HepG2 (cell line): ENCODE measurements around the gene TSSK3. TPM values are rescaled to one million over a fixed set of nuclear protein-coding genes. Genes with fewer than 3 reads are reported as not detected.

Experiments used
- CBX5 ChIP-seq: sonication (generic); formaldehyde crosslinking; IDR thresholded peaks from 2 replicates; pipeline ENCODE4 v1.4.0; 2020; ENCODE audit warnings: missing genetic modification reagents, borderline replicate concordance
- ELF3 ChIP-seq: IDR thresholded peaks from 2 replicates; pipeline ENCODE4 v1.6.1; 2016; ENCODE audit warnings: missing genetic modification reagents, missing compliant biosample characterization
- ETV5 ChIP-seq: IDR thresholded peaks from 2 replicates; pipeline ENCODE4 v1.6.1; 2018; ENCODE audit warnings: missing biosample characterization, missing genetic modification reagents, inconsistent platforms, borderline replicate concordance
- HNF4A ChIP-seq: sonication (generic); formaldehyde crosslinking; IDR thresholded peaks from 2 replicates; pipeline ENCODE4 v1.4.0; 2020; ENCODE audit warnings: missing genetic modification reagents
- HOXA7 ChIP-seq: sonication (generic); formaldehyde crosslinking; IDR thresholded peaks from 2 replicates; pipeline ENCODE4 v1.8.1; 2022; ENCODE audit warnings: mild to moderate bottlenecking, missing genetic modification reagents, moderate library complexity
- KLF13 ChIP-seq: sonication (generic); formaldehyde crosslinking; IDR thresholded peaks from 2 replicates; pipeline ENCODE4 v1.4.0; 2020; ENCODE audit warnings: mild to moderate bottlenecking, missing genetic modification reagents
- KLF6 ChIP-seq: IDR thresholded peaks from 2 replicates; pipeline ENCODE4 v1.8.0; 2016; ENCODE audit warnings: missing biosample characterization, missing genetic modification reagents
- NFKB2 ChIP-seq: sonication (generic); formaldehyde crosslinking; IDR thresholded peaks from 2 replicates; pipeline ENCODE4 v1.4.0; 2020; ENCODE audit warnings: missing genetic modification reagents, borderline replicate concordance
- SKI ChIP-seq: fragments of 450-650 bp; IDR thresholded peaks from one replicate; pipeline ENCODE4 v1.6.1; 2018; ENCODE audit warnings: mild to moderate bottlenecking; ENCODE audit not compliant: partially characterized antibody
- TBX2 ChIP-seq: sonication (generic); formaldehyde crosslinking; IDR thresholded peaks from 2 replicates; pipeline ENCODE4 v1.5.0; 2020; ENCODE audit warnings: missing genetic modification reagents, mild to moderate bottlenecking, borderline replicate concordance
- YEATS4 ChIP-seq: sonication (generic); formaldehyde crosslinking; IDR thresholded peaks from 2 replicates; pipeline ENCODE4 v1.4.0; 2020; ENCODE audit warnings: missing genetic modification reagents, borderline replicate concordance
- ZBTB8A ChIP-seq: sonication (generic); formaldehyde crosslinking; IDR thresholded peaks from 2 replicates; pipeline ENCODE4 v1.4.0; 2020; ENCODE audit warnings: mild to moderate bottlenecking, low read depth, missing genetic modification reagents, borderline replicate concordance
- ZNF329 ChIP-seq: sonication (generic); formaldehyde crosslinking; IDR thresholded peaks from 2 replicates; pipeline ENCODE4 v1.9.0; 2021; ENCODE audit warnings: low read depth, mild to moderate bottlenecking, missing genetic modification reagents
- ZNF781 ChIP-seq: sonication (generic); formaldehyde crosslinking; IDR thresholded peaks from 2 replicates; pipeline ENCODE4 v1.5.1; 2020; ENCODE audit warnings: borderline replicate concordance, mild to moderate bottlenecking, missing genetic modification reagents; ENCODE audit errors: not compliant biosample characterization
- polyA plus RNA-seq, 8 experiments: library from polyadenylated mRNA; depleted of rRNA in 3 of 8; stranded (reverse) in 7 of 8; unstranded in 1 of 8; fragments of >200 nt; fragmentation: Illumina TruSeq in 4 of 8; extraction: Trizol in 4 of 8; gene quantifications; 2 replicates each; pipeline versions ENCODE4 v1.2.1 to v1.2.3, GENCODE V29; 2011 to 2016; ENCODE audit warnings: low read depth in 4 of 8, missing spikeins in 1 of 8, mixed read lengths in 1 of 8; ENCODE audit not compliant: insufficient read depth in 1 of 8
- total RNA-seq, 5 experiments: library from RNA; depleted of rRNA; stranded (reverse); fragments of >200 nt; fragmentation: Illumina TruSeq; extraction: Trizol; gene quantifications; 2 replicates each; pipeline ENCODE4 v1.2.3, GENCODE V29; 2016; ENCODE audit warnings: low read depth in 1 of 5
- TF ChIP-seq, protein P1 (sequence below): sonication (generic); formaldehyde crosslinking; IDR thresholded peaks from 2 replicates; pipeline ENCODE4 v1.4.0; 2020; ENCODE audit warnings: missing genetic modification reagents
- TF ChIP-seq, protein P2 (sequence below): IDR thresholded peaks from 2 replicates; pipeline ENCODE4 v1.6.1; 2016; ENCODE audit warnings: low read depth, borderline replicate concordance
- TF ChIP-seq, protein P3 (sequence below): sonication (generic); formaldehyde crosslinking; IDR thresholded peaks from 2 replicates; pipeline ENCODE4 v1.9.0; 2021; ENCODE audit warnings: missing genetic modification reagents, borderline replicate concordance
- TF ChIP-seq, protein P4 (sequence below): sonication (generic); formaldehyde crosslinking; IDR thresholded peaks from 2 replicates; pipeline ENCODE4 v1.8.1; 2023; ENCODE audit warnings: mild to moderate bottlenecking, missing genetic modification reagents, borderline replicate concordance
- TF ChIP-seq, protein P5 (sequence below): sonication (generic); formaldehyde crosslinking; IDR thresholded peaks from 2 replicates; pipeline ENCODE4 v1.4.0; 2020; ENCODE audit warnings: missing genetic modification reagents
- TF ChIP-seq, protein P6 (sequence below), 2 experiments: sonication (generic) in 1 of 2; formaldehyde crosslinking in 1 of 2; IDR thresholded peaks; 2 replicates each; pipeline versions ENCODE4 v1.4.0 to v1.6.1; 2018 to 2020; ENCODE audit warnings: missing genetic modification reagents in 2 of 2, borderline replicate concordance in 1 of 2, low read depth in 1 of 2, mild to moderate bottlenecking in 1 of 2, missing biosample characterization in 1 of 2

The TSSK3 gene
- total and polyA plus RNA-seq, 2 of the 13 experiments (the other 11 are each of a cell fraction or from before 2014, with no cell fraction given) = 1.0 to 1.1 TPM

DNA sequence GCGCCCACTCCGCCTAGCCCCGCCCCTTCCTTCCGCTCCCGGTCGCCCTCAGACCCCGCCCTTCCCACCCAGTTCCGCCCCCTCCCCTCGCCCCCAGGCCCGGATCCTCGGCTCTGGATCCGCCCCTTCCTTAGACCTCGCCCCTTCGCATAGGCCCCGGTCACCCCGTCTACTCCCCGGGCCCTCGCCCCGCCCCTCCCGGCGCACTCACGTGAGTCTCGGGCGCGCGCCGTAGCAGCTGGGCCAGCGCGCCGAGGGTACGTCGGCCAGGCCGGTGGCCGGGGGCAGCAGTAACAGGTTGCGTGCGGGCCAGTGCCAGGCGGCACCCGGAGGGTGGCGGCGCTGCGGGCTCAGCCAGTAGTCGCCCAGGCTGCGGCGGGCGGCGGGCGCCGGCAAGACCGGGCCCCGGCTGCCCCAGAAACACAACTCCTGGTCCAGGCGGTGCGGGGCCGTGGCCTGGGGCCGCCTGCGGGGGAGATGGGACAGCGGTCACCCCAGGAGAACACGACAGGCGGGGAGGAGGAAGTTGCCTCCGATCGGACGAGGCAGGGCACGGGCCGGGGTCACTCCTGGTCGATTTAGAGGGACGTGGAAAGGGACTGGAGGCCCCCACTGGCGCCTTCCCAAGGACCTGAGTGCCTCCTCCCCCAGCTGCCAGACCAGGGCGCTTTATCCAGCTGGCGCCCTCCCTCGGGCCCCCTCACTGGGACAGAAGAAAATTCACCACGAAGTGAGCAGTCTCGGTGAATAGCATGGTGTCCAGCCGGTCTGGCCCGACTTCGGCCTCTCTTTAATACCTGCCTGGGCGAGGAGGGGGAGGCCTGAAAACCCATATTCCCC, 10.7 kb upstream of the TSSK3 start (continued):
- peak; percentile 42; the same call in 1 of the 2 replicates for TF ChIP-seq TBX2 (CRISPR knock-in tag)
- TF ChIP-seq YEATS4 = peak; percentile 69
- TF ChIP-seq, protein P1, sequence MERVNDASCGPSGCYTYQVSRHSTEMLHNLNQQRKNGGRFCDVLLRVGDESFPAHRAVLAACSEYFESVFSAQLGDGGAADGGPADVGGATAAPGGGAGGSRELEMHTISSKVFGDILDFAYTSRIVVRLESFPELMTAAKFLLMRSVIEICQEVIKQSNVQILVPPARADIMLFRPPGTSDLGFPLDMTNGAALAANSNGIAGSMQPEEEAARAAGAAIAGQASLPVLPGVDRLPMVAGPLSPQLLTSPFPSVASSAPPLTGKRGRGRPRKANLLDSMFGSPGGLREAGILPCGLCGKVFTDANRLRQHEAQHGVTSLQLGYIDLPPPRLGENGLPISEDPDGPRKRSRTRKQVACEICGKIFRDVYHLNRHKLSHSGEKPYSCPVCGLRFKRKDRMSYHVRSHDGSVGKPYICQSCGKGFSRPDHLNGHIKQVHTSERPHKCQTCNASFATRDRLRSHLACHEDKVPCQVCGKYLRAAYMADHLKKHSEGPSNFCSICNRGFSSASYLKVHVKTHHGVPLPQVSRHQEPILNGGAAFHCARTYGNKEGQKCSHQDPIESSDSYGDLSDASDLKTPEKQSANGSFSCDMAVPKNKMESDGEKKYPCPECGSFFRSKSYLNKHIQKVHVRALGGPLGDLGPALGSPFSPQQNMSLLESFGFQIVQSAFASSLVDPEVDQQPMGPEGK (CRISPR knock-in tag) = no peak
- TF ChIP-seq ZNF329 (CRISPR knock-in tag) = 0 out of 2 replicates have a peak, but pooled peaks have one; percentile 34
- no peak; the same call in 1 of the 2 replicates for TF ChIP-seq ETV5 (CRISPR knock-in tag)
- TF ChIP-seq KLF6 (CRISPR knock-in tag) = peak; percentile 63; the same call in 1 of the 2 replicates
- TF ChIP-seq CBX5 (CRISPR knock-in tag) = no peak
- TF ChIP-seq HNF4A = no peak
- TF ChIP-seq NFKB2 = no peak
- no peak for TF ChIP-seq HOXA7 (CRISPR knock-in tag)
- TF ChIP-seq, protein P2, sequence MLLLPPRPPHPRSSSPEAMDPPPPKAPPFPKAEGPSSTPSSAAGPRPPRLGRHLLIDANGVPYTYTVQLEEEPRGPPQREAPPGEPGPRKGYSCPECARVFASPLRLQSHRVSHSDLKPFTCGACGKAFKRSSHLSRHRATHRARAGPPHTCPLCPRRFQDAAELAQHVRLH (CRISPR knock-in tag) = no peak
- TF ChIP-seq, protein P3, sequence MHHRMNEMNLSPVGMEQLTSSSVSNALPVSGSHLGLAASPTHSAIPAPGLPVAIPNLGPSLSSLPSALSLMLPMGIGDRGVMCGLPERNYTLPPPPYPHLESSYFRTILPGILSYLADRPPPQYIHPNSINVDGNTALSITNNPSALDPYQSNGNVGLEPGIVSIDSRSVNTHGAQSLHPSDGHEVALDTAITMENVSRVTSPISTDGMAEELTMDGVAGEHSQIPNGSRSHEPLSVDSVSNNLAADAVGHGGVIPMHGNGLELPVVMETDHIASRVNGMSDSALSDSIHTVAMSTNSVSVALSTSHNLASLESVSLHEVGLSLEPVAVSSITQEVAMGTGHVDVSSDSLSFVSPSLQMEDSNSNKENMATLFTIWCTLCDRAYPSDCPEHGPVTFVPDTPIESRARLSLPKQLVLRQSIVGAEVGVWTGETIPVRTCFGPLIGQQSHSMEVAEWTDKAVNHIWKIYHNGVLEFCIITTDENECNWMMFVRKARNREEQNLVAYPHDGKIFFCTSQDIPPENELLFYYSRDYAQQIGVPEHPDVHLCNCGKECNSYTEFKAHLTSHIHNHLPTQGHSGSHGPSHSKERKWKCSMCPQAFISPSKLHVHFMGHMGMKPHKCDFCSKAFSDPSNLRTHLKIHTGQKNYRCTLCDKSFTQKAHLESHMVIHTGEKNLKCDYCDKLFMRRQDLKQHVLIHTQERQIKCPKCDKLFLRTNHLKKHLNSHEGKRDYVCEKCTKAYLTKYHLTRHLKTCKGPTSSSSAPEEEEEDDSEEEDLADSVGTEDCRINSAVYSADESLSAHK (CRISPR knock-in tag) = no peak
- peak; percentile 52 for TF ChIP-seq SKI
- 0 out of 2 replicates have a peak, but pooled peaks have one; percentile 33 for TF ChIP-seq ELF3
- TF ChIP-seq, protein P4, sequence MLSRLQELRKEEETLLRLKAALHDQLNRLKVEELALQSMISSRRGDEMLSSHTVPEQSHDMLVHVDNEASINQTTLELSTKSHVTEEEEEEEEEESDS (CRISPR knock-in tag) = no peak
- TF ChIP-seq KLF13 = no peak
- no peak for TF ChIP-seq ZBTB8A
- TF ChIP-seq, protein P5, sequence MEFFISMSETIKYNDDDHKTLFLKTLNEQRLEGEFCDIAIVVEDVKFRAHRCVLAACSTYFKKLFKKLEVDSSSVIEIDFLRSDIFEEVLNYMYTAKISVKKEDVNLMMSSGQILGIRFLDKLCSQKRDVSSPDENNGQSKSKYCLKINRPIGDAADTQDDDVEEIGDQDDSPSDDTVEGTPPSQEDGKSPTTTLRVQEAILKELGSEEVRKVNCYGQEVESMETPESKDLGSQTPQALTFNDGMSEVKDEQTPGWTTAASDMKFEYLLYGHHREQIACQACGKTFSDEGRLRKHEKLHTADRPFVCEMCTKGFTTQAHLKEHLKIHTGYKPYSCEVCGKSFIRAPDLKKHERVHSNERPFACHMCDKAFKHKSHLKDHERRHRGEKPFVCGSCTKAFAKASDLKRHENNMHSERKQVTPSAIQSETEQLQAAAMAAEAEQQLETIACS = peak; percentile 93
- TF ChIP-seq, protein P6, sequence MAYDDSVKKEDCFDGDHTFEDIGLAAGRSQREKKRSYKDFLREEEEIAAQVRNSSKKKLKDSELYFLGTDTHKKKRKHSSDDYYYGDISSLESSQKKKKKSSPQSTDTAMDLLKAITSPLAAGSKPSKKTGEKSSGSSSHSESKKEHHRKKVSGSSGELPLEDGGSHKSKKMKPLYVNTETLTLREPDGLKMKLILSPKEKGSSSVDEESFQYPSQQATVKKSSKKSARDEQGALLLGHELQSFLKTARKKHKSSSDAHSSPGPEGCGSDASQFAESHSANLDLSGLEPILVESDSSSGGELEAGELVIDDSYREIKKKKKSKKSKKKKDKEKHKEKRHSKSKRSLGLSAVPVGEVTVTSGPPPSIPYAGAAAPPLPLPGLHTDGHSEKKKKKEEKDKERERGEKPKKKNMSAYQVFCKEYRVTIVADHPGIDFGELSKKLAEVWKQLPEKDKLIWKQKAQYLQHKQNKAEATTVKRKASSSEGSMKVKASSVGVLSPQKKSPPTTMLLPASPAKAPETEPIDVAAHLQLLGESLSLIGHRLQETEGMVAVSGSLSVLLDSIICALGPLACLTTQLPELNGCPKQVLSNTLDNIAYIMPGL (CRISPR knock-in tag; IDR thresholded peaks at IDR 0.05; ENCODE audit: borderline replicate concordance in 1 of 2, low read depth in 1 of 2) = no peak; a peak in 2 of 4 replicates
- no peak for TF ChIP-seq ZNF781
